GM21576 (cell line): ENCODE data around the gene RAB1B.
"Not testable (repeated sequence)": the region's sequence is repeated elsewhere in the genome, so short reads cannot be mapped to it uniquely, and the experiment has no call there.

ENCODE experiments used
- ATAC-seq: cut with Tn5 transposase; IDR thresholded peaks from one replicate; pipeline ENCODE4 v1.9.1; 2021; ENCODE audit warnings: mild to moderate bottlenecking, moderate library complexity; ENCODE audit not compliant: unreplicated experiment

Gene RAB1B

DNA sequence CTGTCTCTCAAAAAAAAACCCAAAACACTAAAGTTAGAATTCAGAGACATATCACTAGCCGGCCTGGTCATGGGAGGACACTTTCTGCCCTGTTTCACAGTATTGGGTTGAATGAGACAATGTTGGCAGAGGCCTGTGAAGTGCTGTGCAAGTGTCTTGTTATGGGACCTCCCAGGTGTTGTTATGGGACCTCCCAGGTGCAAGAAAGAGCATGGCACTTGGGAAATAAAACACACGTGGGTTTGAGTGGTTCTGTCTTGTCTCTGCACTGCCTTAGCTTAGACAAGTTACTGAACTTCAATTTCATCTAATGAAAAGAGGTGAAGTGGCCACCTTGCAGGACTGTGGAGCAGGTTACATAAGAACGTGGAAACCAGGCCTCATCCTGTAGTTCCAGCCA is 28.9 kb upstream of the RAB1B start:
- no peak for ATAC-seq

DNA sequence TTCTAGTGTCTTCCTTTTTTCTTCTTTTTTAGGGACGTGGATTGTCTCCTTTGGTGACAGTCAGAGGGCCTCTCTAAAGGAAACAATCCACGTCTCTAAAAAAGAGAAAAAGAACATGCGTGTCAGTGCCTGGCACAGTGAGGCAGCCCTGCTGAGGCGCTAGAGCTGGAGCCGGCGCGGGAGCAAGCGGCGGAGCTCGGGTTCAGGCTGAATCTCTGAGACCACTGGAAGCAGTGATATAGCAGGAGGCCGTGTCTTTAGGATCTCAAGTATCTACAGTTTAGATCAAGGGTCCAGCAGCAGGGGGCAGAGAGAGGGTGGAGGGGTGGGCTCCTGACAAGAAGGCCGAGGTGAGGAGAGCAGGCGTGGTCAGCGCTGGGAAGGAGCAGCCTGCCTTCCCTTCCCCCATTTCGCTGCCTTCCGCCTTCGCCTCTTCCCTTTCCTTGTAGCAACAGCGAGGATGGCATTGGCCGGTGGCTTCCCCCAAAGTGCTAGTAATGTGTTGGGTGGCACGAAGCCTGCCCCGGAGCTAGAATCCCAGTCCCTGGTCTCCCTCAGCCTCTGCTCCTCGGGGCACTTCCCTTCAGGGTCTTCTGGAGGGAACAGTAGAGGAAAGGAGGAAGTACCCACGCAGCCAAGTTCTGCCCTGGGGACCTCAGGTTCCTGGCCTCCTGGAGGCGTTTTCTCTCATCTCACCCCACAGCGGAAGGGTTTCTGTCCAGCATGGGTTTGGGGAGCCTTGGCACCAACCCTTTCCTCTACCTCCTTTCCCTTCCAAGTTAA is 28.2 kb upstream of the RAB1B start:
- no peak for ATAC-seq

DNA sequence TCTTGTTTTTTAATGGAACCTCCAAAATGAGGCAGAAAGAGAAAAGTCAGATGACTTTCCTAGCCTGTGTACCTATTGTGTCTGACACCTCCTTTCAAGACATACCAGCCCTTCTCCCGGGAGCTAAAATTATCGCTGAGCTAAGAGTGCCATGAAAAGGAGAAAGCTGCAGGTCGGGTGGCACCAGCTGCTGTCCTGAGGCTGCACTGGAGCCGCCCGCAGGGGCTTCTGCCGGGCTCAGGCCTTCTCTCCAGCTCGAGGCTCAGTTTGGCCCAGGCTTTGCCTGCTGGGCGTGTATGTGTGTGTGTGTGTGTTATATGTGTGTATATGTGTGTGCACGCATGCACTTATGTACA is 27.7 kb upstream of the RAB1B start:
- ATAC-seq, result no peak

DNA sequence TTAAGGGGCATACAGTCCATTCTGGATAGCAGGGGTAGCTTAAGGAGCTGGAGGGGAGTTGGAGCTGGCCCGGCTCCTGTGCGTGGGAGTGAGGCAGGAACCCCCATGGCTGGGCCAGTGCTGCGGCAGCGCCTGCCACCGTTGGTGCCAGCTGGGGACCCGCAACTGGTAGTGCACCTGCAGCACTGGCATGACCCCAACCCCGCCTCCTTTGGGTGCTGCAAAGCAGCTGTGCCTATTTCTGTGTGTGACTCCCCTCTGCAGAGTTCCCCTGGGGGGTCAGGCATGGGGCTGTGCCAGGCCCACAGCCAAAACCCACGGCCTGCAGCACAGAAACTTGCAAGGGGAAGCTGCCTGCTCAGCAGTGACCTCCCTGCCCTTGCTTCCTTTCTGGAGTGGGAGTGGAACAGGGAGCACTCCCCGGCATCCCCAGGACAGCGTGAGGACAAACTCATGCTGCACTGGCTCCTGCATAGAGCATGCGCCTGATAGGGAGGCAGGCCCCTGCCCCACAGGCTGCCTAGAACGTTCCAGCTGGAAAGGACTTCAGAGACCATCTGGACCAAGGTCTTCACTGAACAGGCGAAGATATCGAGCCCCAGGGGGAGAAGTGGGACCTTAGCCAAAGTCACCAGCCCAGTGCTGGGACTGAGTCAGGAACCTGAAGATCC is 26.2 kb upstream of the RAB1B start:
- ATAC-seq, result no peak

DNA sequence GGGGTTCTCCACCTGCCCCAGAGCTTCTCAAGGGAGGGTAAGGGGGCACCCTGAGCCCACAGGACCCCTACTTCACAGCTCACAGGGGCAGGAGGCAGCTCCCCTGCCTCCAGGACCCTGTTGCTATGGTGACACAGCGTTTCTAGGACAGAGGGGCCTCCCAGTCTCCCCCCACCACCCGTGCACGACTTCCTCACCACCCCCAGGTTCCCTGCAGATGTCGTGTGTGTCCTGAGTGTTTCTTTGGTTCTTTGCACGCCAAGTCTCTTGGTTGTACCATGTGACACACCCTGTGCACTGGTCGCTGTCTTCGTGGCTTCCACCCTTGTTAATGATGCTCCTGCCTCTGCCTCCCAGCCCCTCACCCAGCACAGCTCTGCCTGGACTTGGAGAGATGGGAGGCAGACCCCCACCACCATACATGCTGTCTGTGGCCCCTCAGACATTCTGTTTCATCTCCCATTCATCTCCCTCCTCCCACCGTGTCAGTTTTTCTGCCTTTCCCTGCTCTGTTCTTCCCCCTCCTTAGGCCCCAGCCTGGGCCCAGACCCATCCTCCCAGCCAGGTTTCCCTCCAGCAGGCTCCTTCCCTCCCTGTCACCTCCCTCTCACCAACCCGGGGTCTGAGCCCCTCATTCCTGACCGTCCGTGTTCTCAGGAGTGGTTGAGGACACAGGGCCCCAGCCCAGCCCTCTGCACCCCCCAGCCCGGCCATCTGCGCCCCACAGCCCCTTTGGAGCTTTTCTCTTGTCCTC is 24.5 kb upstream of the RAB1B start:
- no peak for ATAC-seq

DNA sequence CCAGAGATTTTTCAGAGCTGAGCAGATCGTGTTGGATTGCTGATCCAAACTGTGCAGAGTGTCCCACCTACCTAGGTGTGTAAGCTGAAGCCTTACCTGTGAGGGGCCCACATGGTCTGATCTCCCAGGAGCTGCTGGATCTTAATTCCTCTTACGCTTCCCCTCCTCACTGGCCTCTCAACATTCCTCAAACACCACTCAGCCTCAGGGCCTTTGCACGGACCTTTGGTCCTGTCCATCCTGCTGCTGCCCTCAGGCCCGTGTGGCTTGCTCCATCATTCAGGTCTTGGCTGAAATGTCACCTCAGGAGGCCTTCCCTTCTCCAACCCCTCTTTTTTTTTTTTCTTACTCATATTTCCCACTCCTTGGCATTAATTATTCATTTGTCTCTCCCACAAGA is 21.1 kb upstream of the RAB1B start:
- no peak for ATAC-seq

DNA sequence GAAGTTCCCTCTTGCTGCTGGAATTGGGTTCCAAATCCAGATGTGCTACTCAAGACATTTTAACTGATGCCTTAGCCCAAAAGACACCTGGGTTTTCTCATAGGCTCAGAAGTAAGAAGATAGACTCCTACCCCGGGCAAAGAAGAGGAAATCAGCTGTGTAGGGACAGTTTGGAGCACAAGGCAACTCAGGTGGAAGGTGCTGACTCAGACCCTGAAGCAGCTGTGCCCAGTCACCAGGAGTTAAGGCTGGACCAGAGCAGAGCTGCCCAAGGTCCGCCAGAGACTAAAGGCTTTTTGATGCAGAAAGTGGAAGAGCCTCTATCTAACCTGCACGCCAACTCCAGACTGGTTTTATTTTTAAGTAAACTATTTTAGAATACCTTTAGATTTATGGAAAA is 20.6 kb upstream of the RAB1B start:
- ATAC-seq, result no peak

DNA sequence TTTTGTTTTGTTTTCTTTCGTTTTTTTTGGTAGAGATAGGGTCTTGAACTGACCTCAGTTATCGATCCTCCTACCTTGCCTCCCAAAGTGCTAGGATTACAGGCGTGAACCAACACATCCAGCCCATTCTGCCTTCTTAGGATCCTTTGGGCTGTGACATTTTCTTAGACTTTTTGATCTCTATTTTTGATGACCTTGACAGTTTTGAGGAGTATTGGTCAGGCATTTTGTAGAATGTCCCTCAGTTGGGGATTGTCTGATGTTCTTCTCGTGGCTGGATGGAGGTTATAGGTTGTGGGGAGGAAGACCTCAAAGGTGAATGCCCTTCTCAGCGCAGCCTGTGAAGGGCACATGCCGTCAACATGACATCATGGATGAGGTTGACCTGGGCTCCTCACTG is 19.5 kb upstream of the RAB1B start:
- ATAC-seq, result no peak

DNA sequence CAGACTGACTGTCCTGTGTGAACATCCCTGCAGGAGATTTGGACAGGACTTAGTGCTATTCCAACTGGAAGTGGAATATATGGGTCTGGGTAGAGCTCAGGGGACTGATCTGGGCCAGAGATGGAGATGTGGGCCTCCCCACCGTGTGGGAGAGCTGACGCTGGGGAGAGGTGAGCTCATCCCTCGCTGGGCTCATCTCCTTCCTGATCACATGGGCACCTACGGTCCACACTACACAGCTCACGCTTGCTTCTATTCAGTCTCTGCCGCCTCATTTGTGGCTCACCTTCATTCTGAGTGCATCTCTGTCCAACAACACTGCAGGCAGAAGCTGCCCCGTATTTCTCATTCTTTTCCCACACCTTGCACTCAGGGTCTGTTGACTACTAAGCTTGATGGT is 16.6 kb upstream of the RAB1B start:
- ATAC-seq, result no peak

DNA sequence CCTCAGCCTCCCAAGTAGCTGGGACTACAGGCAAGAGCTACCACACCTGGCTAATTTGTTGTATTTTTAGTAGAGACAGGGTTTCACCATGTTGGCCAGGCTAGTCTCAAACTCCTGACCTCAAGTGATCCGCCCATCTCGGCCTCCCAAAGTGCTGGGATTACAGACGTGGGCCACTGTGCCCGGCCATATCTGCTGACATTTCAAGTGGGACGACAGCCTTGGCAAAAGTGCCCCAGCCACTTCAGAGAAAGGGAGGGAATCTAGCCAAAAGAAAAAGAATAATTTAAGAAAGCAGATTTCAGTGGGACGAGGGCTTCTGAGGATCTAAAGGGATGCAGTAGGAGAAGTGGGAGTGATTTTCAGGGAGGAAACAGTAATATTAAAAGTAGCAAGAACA is 15.4 kb upstream of the RAB1B start:
- not testable (repeated sequence) for ATAC-seq

DNA sequence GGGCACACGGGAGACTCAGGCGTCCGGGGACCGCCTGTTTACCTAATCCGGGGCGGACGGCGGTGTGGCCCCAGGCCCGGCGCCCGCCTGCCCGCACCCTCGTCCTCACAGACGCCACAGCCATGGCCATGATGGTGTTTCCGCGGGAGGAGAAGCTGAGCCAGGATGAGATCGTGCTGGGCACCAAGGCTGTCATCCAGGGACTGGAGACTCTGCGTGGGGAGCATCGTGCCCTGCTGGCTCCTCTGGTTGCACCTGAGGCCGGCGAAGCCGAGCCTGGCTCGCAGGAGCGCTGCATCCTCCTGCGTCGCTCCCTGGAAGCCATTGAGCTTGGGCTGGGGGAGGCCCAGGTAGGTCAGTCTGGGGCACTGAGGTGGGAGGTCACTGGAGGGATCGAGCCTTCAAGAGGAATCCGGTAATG is 10.0 kb upstream of the RAB1B start:
- no peak for ATAC-seq

DNA sequence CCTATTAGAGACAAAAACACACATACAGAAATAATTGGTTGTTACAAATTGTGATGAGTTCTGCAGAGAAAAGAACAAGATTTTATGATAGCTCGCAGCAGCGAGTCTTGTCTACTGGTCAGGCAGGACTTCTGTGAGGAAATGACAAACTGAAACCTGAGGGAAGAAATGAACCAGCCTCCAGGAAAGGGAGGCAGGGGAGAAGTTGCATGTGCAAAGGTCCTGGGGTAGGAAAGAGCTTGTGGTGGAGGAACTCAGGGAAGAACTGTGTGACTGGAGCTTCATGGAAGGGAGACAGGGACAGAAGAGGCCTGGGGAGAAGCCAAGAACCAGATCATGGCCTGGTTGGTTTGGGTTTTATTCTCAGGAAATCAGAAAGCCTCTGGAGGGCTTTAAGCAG is 9.2 kb upstream of the RAB1B start:
- no peak for ATAC-seq

DNA sequence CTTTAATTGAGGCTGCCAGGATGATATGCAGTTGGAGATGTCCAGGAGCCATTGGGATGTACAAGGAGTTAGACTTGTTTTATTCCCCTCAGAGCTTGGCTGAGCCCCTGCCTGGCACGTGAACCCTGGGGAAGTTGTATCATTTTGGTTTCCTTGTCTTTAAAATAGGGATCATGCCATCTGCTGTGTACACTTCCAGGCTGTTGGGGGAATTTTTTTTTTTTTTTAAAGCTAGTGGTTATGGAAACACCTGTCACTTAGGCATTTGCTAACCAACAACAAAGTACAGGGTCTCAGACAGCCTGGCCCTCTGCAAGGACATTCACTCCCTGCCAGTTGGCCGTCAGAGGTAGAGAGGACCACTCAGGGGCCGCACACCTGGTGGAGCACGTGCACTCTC is 8.5 kb upstream of the RAB1B start:
- no peak for ATAC-seq

DNA sequence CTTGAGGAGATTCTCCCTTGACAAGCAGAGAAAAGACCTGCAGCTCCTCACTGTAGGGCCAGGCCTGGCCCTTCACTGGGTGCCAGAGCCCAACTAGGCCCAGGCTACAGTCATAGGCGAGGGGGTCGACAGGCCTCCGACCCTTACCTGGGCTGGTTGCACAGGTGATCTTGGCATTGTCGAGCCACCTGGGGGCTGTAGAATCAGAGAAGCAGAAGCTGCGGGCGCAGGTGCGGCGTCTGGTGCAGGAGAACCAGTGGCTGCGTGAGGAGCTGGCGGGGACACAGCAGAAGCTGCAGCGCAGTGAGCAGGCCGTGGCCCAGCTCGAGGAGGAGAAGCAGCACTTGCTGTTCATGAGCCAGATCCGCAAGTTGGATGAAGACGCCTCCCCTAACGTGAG is 6.9 kb upstream of the RAB1B start:
- ATAC-seq, result no peak

DNA sequence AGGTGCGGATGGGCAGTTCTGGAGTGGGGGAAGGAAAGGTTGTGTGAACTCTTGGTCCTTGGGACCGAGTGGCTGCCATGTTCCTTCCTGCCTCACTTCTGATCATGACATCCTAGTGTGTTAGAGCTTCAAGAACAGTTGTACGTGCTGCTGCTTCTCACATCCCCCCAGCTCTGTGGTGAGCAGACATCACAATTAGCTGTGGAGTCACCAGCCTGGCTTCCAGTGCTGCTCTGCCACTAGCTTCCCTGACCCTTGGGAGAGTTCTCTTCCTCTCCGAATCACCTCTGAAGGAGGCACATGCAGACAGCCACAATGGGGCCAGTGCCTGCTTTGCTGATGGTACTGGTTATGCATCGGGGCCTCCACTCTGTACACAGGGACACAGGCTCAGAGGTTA is 6.2 kb upstream of the RAB1B start:
- no peak for ATAC-seq

DNA sequence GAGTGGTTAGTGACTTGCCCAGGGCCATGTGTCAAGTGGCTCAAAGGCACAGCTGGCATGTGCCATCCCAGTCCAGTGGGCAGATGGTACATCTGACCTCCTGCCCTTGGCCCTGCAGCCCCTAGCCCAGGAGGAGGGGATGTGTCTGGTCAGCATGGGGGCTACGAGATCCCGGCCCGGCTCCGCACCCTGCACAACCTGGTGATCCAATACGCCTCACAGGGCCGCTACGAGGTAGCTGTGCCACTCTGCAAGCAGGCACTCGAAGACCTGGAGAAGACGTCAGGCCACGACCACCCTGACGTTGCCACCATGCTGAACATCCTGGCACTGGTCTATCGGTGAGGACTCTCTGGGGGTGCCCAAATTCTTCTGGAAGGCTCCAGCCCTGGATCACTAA is 5.7 kb upstream of the RAB1B start:
- no peak for ATAC-seq

DNA sequence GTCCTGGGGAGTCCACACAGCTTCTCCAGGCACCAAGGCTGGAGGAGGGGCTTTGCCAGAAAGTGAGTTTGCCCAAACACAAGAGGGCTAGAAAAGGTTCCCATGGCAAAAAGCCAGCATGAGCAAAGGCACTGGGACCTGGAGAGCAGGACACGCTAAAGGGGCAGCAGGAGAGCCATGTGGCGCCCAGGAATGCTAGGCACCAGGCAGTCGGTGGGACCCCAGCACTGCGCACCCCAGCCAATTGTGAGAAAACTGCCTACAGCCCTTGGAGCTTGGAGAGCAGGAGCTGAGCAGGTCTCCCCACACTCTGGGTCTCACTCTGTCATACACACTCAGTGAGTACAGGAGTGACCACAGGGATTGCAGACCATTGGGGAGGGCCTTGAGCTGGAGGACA is 5.2 kb upstream of the RAB1B start:
- ATAC-seq, result no peak

DNA sequence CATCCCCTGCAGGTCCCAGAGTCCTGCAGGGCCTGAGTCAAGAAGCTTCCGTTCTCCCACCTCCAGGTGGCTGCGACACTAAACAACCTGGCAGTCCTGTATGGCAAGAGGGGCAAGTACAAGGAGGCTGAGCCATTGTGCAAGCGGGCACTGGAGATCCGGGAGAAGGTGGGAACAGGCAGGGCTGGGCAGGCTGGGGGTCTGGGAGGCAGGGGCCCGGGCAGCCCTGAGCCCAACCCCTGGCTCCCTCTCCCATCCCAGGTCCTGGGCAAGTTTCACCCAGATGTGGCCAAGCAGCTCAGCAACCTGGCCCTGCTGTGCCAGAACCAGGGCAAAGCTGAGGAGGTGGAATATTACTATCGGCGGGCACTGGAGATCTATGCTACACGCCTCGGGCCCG is 4.7 kb upstream of the RAB1B start:
- no peak for ATAC-seq

DNA sequence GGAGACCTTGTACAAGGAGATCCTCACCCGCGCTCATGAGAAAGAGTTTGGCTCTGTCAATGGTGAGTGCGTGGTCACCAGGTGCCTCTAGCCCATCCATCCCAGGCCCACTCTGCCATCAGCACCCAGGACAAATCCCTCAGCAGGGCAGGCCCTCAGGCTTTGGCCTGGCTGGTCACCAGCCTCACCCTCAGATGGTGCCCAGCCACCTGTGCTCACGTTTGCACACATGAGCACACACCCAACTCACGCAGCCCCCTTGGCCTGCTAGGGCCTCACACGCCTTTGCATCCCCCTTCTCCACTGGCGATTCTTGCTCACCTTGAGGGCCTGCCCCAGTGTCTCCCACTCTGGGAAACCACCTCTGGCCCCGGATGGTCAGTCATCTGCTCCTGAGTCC is 4.1 kb upstream of the RAB1B start:
- no peak for ATAC-seq

DNA sequence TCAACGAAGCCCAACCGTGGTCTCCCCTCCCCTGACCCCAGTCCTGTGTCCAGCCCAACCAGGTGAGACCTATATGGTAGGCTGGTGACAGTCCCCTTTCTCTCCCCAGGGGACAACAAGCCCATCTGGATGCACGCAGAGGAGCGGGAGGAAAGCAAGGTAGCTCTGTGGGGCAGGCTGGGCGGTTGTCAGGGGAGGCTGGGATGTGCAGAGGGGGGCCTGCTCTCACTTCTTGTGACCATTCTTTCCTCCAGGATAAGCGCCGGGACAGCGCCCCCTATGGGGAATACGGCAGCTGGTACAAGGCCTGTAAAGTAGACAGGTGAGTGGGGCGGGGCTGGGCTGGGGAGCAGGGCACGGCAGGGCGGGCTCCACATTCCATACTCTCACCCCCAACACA is 3.5 kb upstream of the RAB1B start:
- no peak for ATAC-seq

DNA sequence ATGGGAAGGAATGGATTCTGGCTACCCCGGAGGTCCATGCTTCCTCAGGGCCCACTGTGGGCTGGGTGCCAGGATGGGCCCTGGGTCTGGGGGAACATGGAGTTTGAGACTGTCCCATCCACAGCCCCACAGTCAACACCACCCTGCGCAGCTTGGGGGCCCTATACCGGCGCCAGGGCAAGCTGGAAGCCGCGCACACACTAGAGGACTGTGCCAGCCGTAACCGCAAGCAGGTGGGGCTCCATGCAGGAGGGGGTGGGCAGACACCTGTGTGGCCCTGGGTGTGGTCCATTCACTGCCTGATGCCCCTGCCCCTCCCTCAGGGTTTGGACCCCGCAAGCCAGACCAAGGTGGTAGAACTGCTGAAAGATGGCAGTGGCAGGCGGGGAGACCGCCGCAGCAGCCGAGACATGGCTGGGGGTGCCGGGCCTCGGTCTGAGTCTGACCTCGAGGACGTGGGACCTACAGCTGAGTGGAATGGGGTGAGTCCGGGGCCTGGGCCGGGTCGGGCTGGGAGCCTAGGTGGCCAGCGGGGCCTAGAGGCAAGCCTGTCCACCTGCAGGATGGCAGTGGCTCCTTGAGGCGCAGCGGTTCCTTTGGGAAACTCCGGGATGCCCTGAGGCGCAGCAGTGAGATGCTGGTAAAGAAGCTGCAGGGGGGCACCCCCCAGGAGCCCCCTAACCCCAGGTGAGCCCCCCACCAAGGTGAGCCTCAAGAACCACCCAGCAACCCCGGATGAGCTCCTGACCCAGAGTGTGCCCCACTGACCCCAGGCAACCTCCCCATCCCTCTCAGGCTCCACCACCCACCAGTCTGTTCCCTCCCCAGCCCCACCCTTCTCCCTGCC is 2.7 kb upstream of the RAB1B start:
- ATAC-seq, result no peak
